Activated CD8-positive, alpha-beta memory T cell treated with anti-CD3 and anti-CD28 coated beads, Interleukin-2, amount 10 ng/mL, durations not matched to agents 7 days and 5 days (primary cell): ENCODE measurements around the gene PPT1. TPM values are rescaled to one million over a fixed set of nuclear protein-coding genes. Genes with fewer than 3 reads are reported as not detected.
"Not testable (repeated sequence)": the region's sequence is repeated elsewhere in the genome, so short reads cannot be mapped to it uniquely, and the experiment has no call there.

ENCODE experiments used
- ATAC-seq: fragments of 150-1000 bp; cut with Tn5 transposase; one replicate; pipeline ENCODE4 v1.10.0; 2021; ENCODE audit warnings: moderate library complexity
- CTCF ChIA-PET: fragments of 350-600 bp; sonication (Branson Sonifier 250); formaldehyde crosslinking; loops from one replicate; lab custom pipeline; 2021; ENCODE audit warnings: antibody characterized with exemption; lab: Charles Lee
- DNase-seq: peaks from one replicate; pipeline ENCODE4 v3.0.0-alpha.2; 2020
- H3K27ac Mint-ChIP-seq: one replicate; pipeline ENCODE4 v1.8.0; 2021; ENCODE audit warnings: mild to moderate bottlenecking, mixed read lengths
- H3K27me3 Mint-ChIP-seq: one replicate; pipeline ENCODE4 v1.8.0; 2021; ENCODE audit warnings: mixed read lengths
- H3K36me3 Mint-ChIP-seq: one replicate; pipeline ENCODE4 v1.8.0; 2021; ENCODE audit warnings: mild to moderate bottlenecking, mixed read lengths
- H3K4me1 Mint-ChIP-seq: one replicate; pipeline ENCODE4 v1.8.0; 2021; ENCODE audit warnings: mixed read lengths
- H3K4me3 Mint-ChIP-seq: one replicate; pipeline ENCODE4 v1.8.0; 2021; ENCODE audit warnings: mild to moderate bottlenecking, moderate library complexity, mixed read lengths
- H3K9me3 Mint-ChIP-seq: one replicate; pipeline ENCODE4 v1.8.0; 2022; ENCODE audit warnings: low read depth, mixed read lengths
- total RNA-seq, 2 experiments: library from RNA; stranded (reverse); gene quantifications; one replicate each; pipeline ENCODE4 v1.2.3, GENCODE V29; 2021

PPT1 gene
- total RNA-seq, 2 experiments from 2014 or later: 74.1 to 96.6 TPM

- Mint-ChIP-seq H3K36me3 (peaks cover 72% of the 10 kb centered on the region), H3K4me1 (peaks cover 71% of the 10 kb centered on the region), H3K4me3 (peak overlapping the region; percentile 61), H3K27me3 (no peaks in the 10 kb centered on the region), H3K9me3 (no peaks in the 10 kb centered on the region), H3K27ac (peak overlapping the region; percentile 39)
- DNase-seq (no peak), ATAC-seq (no peak)
- CTCF ChIA-PET: interaction anchor here (1.0 to 2.2 kb wide), 4 partner anchors 12 to 71 kb away, joined by 5 to 8 read pairs (median 5); no protein-coding TSS in a partner anchor
These were observed 51.9 kb downstream of the PPT1 start for GRCh38 chr1:40045182-40045581.

- Mint-ChIP-seq H3K27me3 (no peaks in the 10 kb centered on the region), H3K4me3 (peak overlapping the region; percentile 99), H3K27ac (peak overlapping the region; percentile 97), H3K36me3 (peaks cover 62% of the 10 kb centered on the region), H3K9me3 (no peaks in the 10 kb centered on the region), H3K4me1 (peaks cover 66% of the 10 kb centered on the region)
- no peak for ATAC-seq
- no peak for DNase-seq
- CTCF ChIA-PET: interaction anchor here (0.6 to 1.1 kb wide), 3 partner anchors 12 to 490 kb away, joined by 3 to 4 read pairs (median 3); no protein-coding TSS in a partner anchor
These were observed 52.9 kb downstream of the PPT1 start for GRCh38 chr1:40044110-40044509.

- H3K4me1 Mint-ChIP-seq: peaks cover 61% of the 10 kb centered on the region
- CTCF ChIA-PET: interaction anchor here (0.7 to 2.8 kb wide), 5 partner anchors 9 to 20 kb away, joined by 3 to 11 read pairs (median 3); no protein-coding TSS in a partner anchor
- peaks cover 50% of the 10 kb centered on the region for H3K36me3 Mint-ChIP-seq
These were observed 54.7 kb downstream of the PPT1 start for GRCh38 chr1:40042341-40042740.

GRCh38 chr1:40041466-40041838, 55.6 kb downstream of the PPT1 start:
- no peaks in the 10 kb centered on the region for H3K9me3 Mint-ChIP-seq
- CTCF ChIA-PET: interaction anchor here (1.1 to 2.8 kb wide), 4 partner anchors 10 to 35 kb away, joined by 3 to 11 read pairs (median 6); no protein-coding TSS in a partner anchor
- peak overlapping the region; percentile 97 for H3K27ac Mint-ChIP-seq
- peaks cover 64% of the 10 kb centered on the region for H3K4me1 Mint-ChIP-seq
- DNase-seq (no peak), ATAC-seq (no peak)
- H3K36me3 Mint-ChIP-seq: peaks cover 48% of the 10 kb centered on the region
- H3K4me3 Mint-ChIP-seq: peak overlapping the region; percentile 99
- H3K27me3 Mint-ChIP-seq: no peaks in the 10 kb centered on the region

More at GRCh38 chr1:40042341-40042740, 54.7 kb downstream of the PPT1 start:
- Mint-ChIP-seq H3K27me3 (no peaks in the 10 kb centered on the region), H3K27ac (peak overlapping the region; percentile 97), H3K4me3 (peak overlapping the region; percentile 99), H3K9me3 (no peaks in the 10 kb centered on the region)
- DNase-seq (no peak), ATAC-seq (no peak)

- DNase-seq (peak; percentile 100), ATAC-seq (peak; percentile 84)
- Mint-ChIP-seq H3K27me3 (no peaks in the 10 kb centered on the region), H3K4me1 (peaks cover 57% of the 10 kb centered on the region), H3K36me3 (peaks cover 44% of the 10 kb centered on the region), H3K9me3 (no peaks in the 10 kb centered on the region), H3K4me3 (peak within 1 kb of the TSS; percentile 99), H3K27ac (peak within 1 kb of the TSS; percentile 97)
- CTCF ChIA-PET: interaction anchor here (0.7 to 2.8 kb wide), 10 partner anchors 9 to 138 kb away, joined by 3 to 11 read pairs (median 4); partner anchors contain the start of gene MYCL
These were observed 56.3 kb downstream of the PPT1 start, which contains the start of gene CAP1 for GRCh38 chr1:40040511-40041465. CAP1 (plus strand) TSS chr1:40040729; CDS start chr1:40059347, 18,618 bp downstream.

GRCh38 chr1:40039757-40040510, 57.1 kb downstream of the PPT1 start:
- Mint-ChIP-seq H3K27me3 (no peaks in the 10 kb centered on the region), H3K9me3 (no peaks in the 10 kb centered on the region), H3K4me1 (peaks cover 52% of the 10 kb centered on the region), H3K27ac (peak overlapping the region; percentile 97), H3K36me3 (peaks cover 38% of the 10 kb centered on the region), H3K4me3 (peak overlapping the region; percentile 99)
- DNase-seq (peak; percentile 96), ATAC-seq (peak; percentile 54)
- CTCF ChIA-PET: interaction anchor here (0.7 to 2.8 kb wide), 13 partner anchors 8 to 138 kb away, joined by 3 to 11 read pairs (median 5); partner anchors contain the start of gene MYCL

GRCh38 chr1:40039245-40039756, 57.8 kb downstream of the PPT1 start:
- H3K27me3 Mint-ChIP-seq: no peaks in the 10 kb centered on the region
- CTCF ChIA-PET: interaction anchor here (0.6 to 2.1 kb wide), 9 partner anchors 10 to 137 kb away, joined by 3 to 9 read pairs (median 4); partner anchors contain the start of gene MYCL
- ATAC-seq: no peak
- peaks cover 36% of the 10 kb centered on the region for H3K36me3 Mint-ChIP-seq
- no peak for DNase-seq
- peaks cover 55% of the 10 kb centered on the region for H3K4me1 Mint-ChIP-seq
- peak overlapping the region; percentile 99 for H3K4me3 Mint-ChIP-seq
- H3K9me3 Mint-ChIP-seq: no peaks in the 10 kb centered on the region
- peak overlapping the region; percentile 97 for H3K27ac Mint-ChIP-seq

GRCh38 chr1:40038697-40039096, 58.4 kb downstream of the PPT1 start:
- peak overlapping the region; percentile 97 for H3K27ac Mint-ChIP-seq
- ATAC-seq (no peak), DNase-seq (no peak)
- no peaks in the 10 kb centered on the region for H3K9me3 Mint-ChIP-seq
- CTCF ChIA-PET: interaction anchor here (0.6 to 2.1 kb wide), 6 partner anchors 11 to 120 kb away, joined by 3 to 9 read pairs (median 5); no protein-coding TSS in a partner anchor
- peaks cover 30% of the 10 kb centered on the region for H3K36me3 Mint-ChIP-seq
- H3K4me3 Mint-ChIP-seq: peak overlapping the region; percentile 99
- H3K27me3 Mint-ChIP-seq: no peaks in the 10 kb centered on the region
- H3K4me1 Mint-ChIP-seq: peaks cover 53% of the 10 kb centered on the region

GRCh38 chr1:40037254-40037653, 59.8 kb downstream of the PPT1 start:
- DNase-seq, CTCF ChIA-PET, H3K27me3 Mint-ChIP-seq, H3K27ac Mint-ChIP-seq, H3K9me3 Mint-ChIP-seq, ATAC-seq, H3K4me3 Mint-ChIP-seq: not testable (repeated sequence)
- peaks cover 18% of the 10 kb centered on the region for H3K36me3 Mint-ChIP-seq
- H3K4me1 Mint-ChIP-seq: peaks cover 44% of the 10 kb centered on the region

- H3K27ac Mint-ChIP-seq: no peak overlapping the region
- ATAC-seq: no peak
- H3K4me1 Mint-ChIP-seq: peaks cover 43% of the 10 kb centered on the region
- no peaks in the 10 kb centered on the region for H3K27me3 Mint-ChIP-seq
- H3K4me3 Mint-ChIP-seq: no peak overlapping the region
- H3K36me3 Mint-ChIP-seq: peaks cover 12% of the 10 kb centered on the region
- DNase-seq: no peak
- no peaks in the 10 kb centered on the region for H3K9me3 Mint-ChIP-seq
- CTCF ChIA-PET: no interaction called here
These were observed 60.5 kb downstream of the PPT1 start for GRCh38 chr1:40036574-40036973.

- Mint-ChIP-seq H3K4me3 (no peak overlapping the region), H3K36me3 (peaks cover 3% of the 10 kb centered on the region), H3K4me1 (peaks cover 47% of the 10 kb centered on the region), H3K27ac (peak overlapping the region; percentile 68), H3K9me3 (no peaks in the 10 kb centered on the region), H3K27me3 (peaks cover 7% of the 10 kb centered on the region)
- no peak for ATAC-seq
- CTCF ChIA-PET: interaction anchor here (0.7 to 4.7 kb wide), 7 partner anchors 31 to 429 kb away, joined by 3 to 57 read pairs (median 3); no protein-coding TSS in a partner anchor
- DNase-seq: no peak
These were observed 62.2 kb downstream of the PPT1 start for GRCh38 chr1:40034869-40035268.

GRCh38 chr1:40032240-40032891, 64.7 kb downstream of the PPT1 start:
- CTCF ChIA-PET: interaction anchor here (0.6 to 4.7 kb wide), 32 partner anchors 9 to 366 kb away, joined by 3 to 57 read pairs (median 3); partner anchors contain the start of genes CAP1, MYCL and TRIT1
- H3K9me3 Mint-ChIP-seq: no peaks in the 10 kb centered on the region
- no peak overlapping the region for H3K27ac Mint-ChIP-seq
- H3K4me1 Mint-ChIP-seq: peaks cover 31% of the 10 kb centered on the region
- H3K36me3 Mint-ChIP-seq: no peaks in the 10 kb centered on the region
- DNase-seq (peak; percentile 68), ATAC-seq (peak; percentile 80)
- H3K27me3 Mint-ChIP-seq: peaks cover 16% of the 10 kb centered on the region
- no peak overlapping the region for H3K4me3 Mint-ChIP-seq
